Measurements from ENCODE around the gene PKN1. TPM values are rescaled to one million over a fixed set of nuclear protein-coding genes. Genes with fewer than 3 reads are reported as not detected.

The PKN1 gene
- total RNA-seq, 1 experiment from 2014 or later = 170 TPM

- TF ChIP-seq ZNF532 (CRISPR knock-in tag; IDR thresholded peaks at IDR 0.05; ENCODE audit: borderline replicate concordance) = no peak
- TF ChIP-seq NR2C2 (CRISPR knock-in tag; IDR thresholded peaks at IDR 0.05) = no peak
- no peak for TF ChIP-seq PRRX2 (CRISPR knock-in tag; IDR thresholded peaks at IDR 0.05)
- TF ChIP-seq ZNF671 (CRISPR knock-in tag; IDR thresholded peaks at IDR 0.05) = no peak
- TF ChIP-seq USF2 (CRISPR knock-in tag; IDR thresholded peaks at IDR 0.05) = peak; percentile 60; the same call in 1 of the 2 replicates
Observed at GRCh38 chr19:14433554-14434501, 722 bp downstream of the PKN1 start (continued).

- CTCF ChIA-PET = interaction anchor here (0.8 to 1.7 kb wide), 3 partner anchors 29 to 46 kb away, joined by 3 to 8 read pairs (median 6); no protein-coding TSS in a partner anchor
Observed at GRCh38 chr19:14434543-14435319, 1.6 kb downstream of the PKN1 start.

GRCh38 chr19:14435320-14436050 is 2.4 kb downstream of the PKN1 start:
- peaks cover 19% of the 10 kb centered on the region for H3K27me3 Mint-ChIP-seq (ENCODE audit: low read depth)
- ChIA-PET CTCF (interaction anchor here (0.6 to 1.7 kb wide), 5 partner anchors 29 to 269 kb away, joined by 3 to 8 read pairs (median 3); no protein-coding TSS in a partner anchor), POLR2A (no interaction called here)
- H3K4me3 Mint-ChIP-seq = no peak overlapping the region
- DNase-seq (ENCODE audit: low spot score) (no peak), ATAC-seq (no peak)
- H3K36me3 Mint-ChIP-seq = no peaks in the 10 kb centered on the region
- peaks cover 15% of the 10 kb centered on the region for H3K4me1 Mint-ChIP-seq
- H3K9me3 Mint-ChIP-seq = no peaks in the 10 kb centered on the region
- H3K27ac Mint-ChIP-seq = no peak overlapping the region
- TF ChIP-seq AR (CRISPR knock-in tag; IDR thresholded peaks at IDR 0.05) (no peak), ZNF232 (CRISPR knock-in tag; IDR thresholded peaks at IDR 0.05) (no peak), ZMAT4 (CRISPR knock-in tag; IDR thresholded peaks at IDR 0.05) (no peak), CDX4 (CRISPR knock-in tag; IDR thresholded peaks at IDR 0.05; ENCODE audit: borderline replicate concordance) (no peak), ZNF425 (CRISPR knock-in tag; conservative IDR thresholded peaks at IDR 0.05) (no peak)

More at GRCh38 chr19:14434543-14435319, 1.6 kb downstream of the PKN1 start:
- peak overlapping the region; percentile 74 for H3K27ac Mint-ChIP-seq
- POLR2A ChIA-PET = no interaction called here
- H3K4me3 Mint-ChIP-seq = peak overlapping the region; percentile 65
- peaks cover 12% of the 10 kb centered on the region for H3K4me1 Mint-ChIP-seq
- peaks cover 23% of the 10 kb centered on the region for H3K27me3 Mint-ChIP-seq (ENCODE audit: low read depth)
- ATAC-seq (no peak), DNase-seq (ENCODE audit: low spot score) (no peak)
- no peak for TF ChIP-seq E2F4 (CRISPR knock-in tag; IDR thresholded peaks at IDR 0.05; ENCODE audit: borderline replicate concordance, low read depth)
- no peak for TF ChIP-seq CBFB (CRISPR knock-in tag; IDR thresholded peaks at IDR 0.05; ENCODE audit: low read depth)
- TF ChIP-seq SP1 (CRISPR knock-in tag; conservative IDR thresholded peaks at IDR 0.05) = no peak
- TF ChIP-seq NR1H2 (CRISPR knock-in tag; IDR thresholded peaks at IDR 0.05) = no peak
- H3K36me3 Mint-ChIP-seq = no peaks in the 10 kb centered on the region
- no peaks in the 10 kb centered on the region for H3K9me3 Mint-ChIP-seq

All from WTC11 (cell line).